ENCODE data around the gene TEPSIN. TPM values are rescaled to one million over a fixed set of nuclear protein-coding genes. Genes with fewer than 3 reads are reported as not detected.

TEPSIN gene
- total RNA-seq, 1 donor from 2014 or later = 50.1 TPM

- Mint-ChIP-seq H3K27me3 (no peaks in the 10 kb centered on the region), H3K4me3 (no peak overlapping the region), H3K4me1 (ENCODE audit: unreplicated experiment) (peaks cover 7% of the 10 kb centered on the region), H3K27ac (no peak overlapping the region), H3K9me3 (no peaks in the 10 kb centered on the region), H3K36me3 (peaks cover 8% of the 10 kb centered on the region)
- TF ChIP-seq CTCF (conservative IDR thresholded peaks at IDR 0.05) = no peak
- DNase-seq (ENCODE audit: extremely low spot score, unreplicated experiment) = no peak
Measured at GRCh38 chr17:81217491-81217890, 21.4 kb downstream of the TEPSIN start.

GRCh38 chr17:81213978-81214377 lies 24.9 kb downstream of the TEPSIN start:
- Mint-ChIP-seq H3K4me1 (ENCODE audit: unreplicated experiment) (no peaks in the 10 kb centered on the region), H3K27me3 (no peaks in the 10 kb centered on the region), H3K36me3 (peaks cover 8% of the 10 kb centered on the region), H3K27ac (no peak overlapping the region), H3K4me3 (no peak overlapping the region), H3K9me3 (no peaks in the 10 kb centered on the region)
- DNase-seq (ENCODE audit: extremely low spot score, unreplicated experiment) = no peak
- TF ChIP-seq CTCF (conservative IDR thresholded peaks at IDR 0.05) = no peak

GRCh38 chr17:81212365-81212764 lies 26.5 kb downstream of the TEPSIN start:
- Mint-ChIP-seq H3K27ac (no peak overlapping the region), H3K36me3 (peaks cover 4% of the 10 kb centered on the region), H3K27me3 (no peaks in the 10 kb centered on the region), H3K9me3 (no peaks in the 10 kb centered on the region), H3K4me1 (ENCODE audit: unreplicated experiment) (no peaks in the 10 kb centered on the region), H3K4me3 (no peak overlapping the region)
- TF ChIP-seq CTCF (conservative IDR thresholded peaks at IDR 0.05) = no peak
- no peak for DNase-seq (ENCODE audit: extremely low spot score, unreplicated experiment)

GRCh38 chr17:81210868-81211267 lies 28.0 kb downstream of the TEPSIN start:
- Mint-ChIP-seq H3K36me3 (no peaks in the 10 kb centered on the region), H3K27me3 (no peaks in the 10 kb centered on the region), H3K27ac (no peak overlapping the region), H3K4me1 (ENCODE audit: unreplicated experiment) (no peaks in the 10 kb centered on the region), H3K4me3 (no peak overlapping the region), H3K9me3 (no peaks in the 10 kb centered on the region)
- TF ChIP-seq CTCF (conservative IDR thresholded peaks at IDR 0.05) = no peak
- DNase-seq (ENCODE audit: extremely low spot score, unreplicated experiment) = no peak

- Mint-ChIP-seq H3K27me3 (no peaks in the 10 kb centered on the region), H3K4me3 (no peak overlapping the region), H3K36me3 (no peaks in the 10 kb centered on the region), H3K4me1 (ENCODE audit: unreplicated experiment) (no peaks in the 10 kb centered on the region), H3K9me3 (no peaks in the 10 kb centered on the region), H3K27ac (no peak overlapping the region)
- TF ChIP-seq CTCF (conservative IDR thresholded peaks at IDR 0.05) = no peak
- no peak for DNase-seq (ENCODE audit: extremely low spot score, unreplicated experiment)
Measured at GRCh38 chr17:81210466-81210865, 28.4 kb downstream of the TEPSIN start.

- TF ChIP-seq CTCF (conservative IDR thresholded peaks at IDR 0.05) = no peak
- no peaks in the 10 kb centered on the region for H3K27me3 Mint-ChIP-seq
- H3K4me3 Mint-ChIP-seq = no peak overlapping the region
- no peak overlapping the region for H3K27ac Mint-ChIP-seq
- no peaks in the 10 kb centered on the region for H3K4me1 Mint-ChIP-seq (ENCODE audit: unreplicated experiment)
- DNase-seq (ENCODE audit: extremely low spot score, unreplicated experiment) = no peak
- no peaks in the 10 kb centered on the region for H3K36me3 Mint-ChIP-seq
- no peaks in the 10 kb centered on the region for H3K9me3 Mint-ChIP-seq
Measured at GRCh38 chr17:81209141-81209540, 29.7 kb downstream of the TEPSIN start.
